Measurements from ENCODE around the gene CRAMP1. TPM values are rescaled to one million over a fixed set of nuclear protein-coding genes. Genes with fewer than 3 reads are reported as not detected.

The CRAMP1 gene
- total and polyA plus RNA-seq, 2 of the 8 experiments (the other 6 are each of a cell fraction or from before 2014, with no cell fraction given): 19.2 to 23.2 TPM

GRCh38 chr16:1602285-1602684 lies 9.9 kb upstream of the CRAMP1 start:
- Histone ChIP-seq H3K4me2 (ENCODE audit: insufficient read depth in 1 of 2, low read depth in 2 of 2, low read length in 2 of 2) (no peak overlapping the region), H2BK12ac (ENCODE audit: low read depth, low read length) (no peak overlapping the region), H2BK15ac (ENCODE audit: low read length) (no peak overlapping the region), H3K9ac (replicated peaks in 1 of 4; ENCODE audit: extremely low read depth in 1 of 4, low read depth in 3 of 4, low read length in 3 of 4) (no peak overlapping the region), H2BK120ac (replicated peaks; ENCODE audit: low read depth, low read length) (no peak overlapping the region), H4K20me1 (replicated peaks in 1 of 2; ENCODE audit: control insufficient read depth in 1 of 2, insufficient read depth in 2 of 2, low read length in 2 of 2) (peaks cover 2 to 6% of the 10 kb centered on the region in 2 experiments), H3K4ac (replicated peaks; ENCODE audit: insufficient read length, low read depth, low read length) (no peak overlapping the region), H3K4me3 (ENCODE audit: extremely low read depth in 1 of 4, insufficient read depth in 2 of 4, low read depth in 3 of 4, low read length in 4 of 4) (no peak overlapping the region), H4K8ac (ENCODE audit: extremely low read depth, insufficient read depth, low read length) (no peak overlapping the region), H3K23ac (ENCODE audit: insufficient read length) (no peak overlapping the region), H3K27ac (ENCODE audit: low read depth, low read length) (no peak overlapping the region), H4K91ac (replicated peaks; ENCODE audit: insufficient read length, low read length) (no peak overlapping the region), H3K79me2 (ENCODE audit: control insufficient read depth in 1 of 2, insufficient read depth in 2 of 2, low read length in 2 of 2) (no peaks in the 10 kb centered on the region), H3K27me3 (replicated peaks in 1 of 4; ENCODE audit: control insufficient read depth in 3 of 4, extremely low read depth in 1 of 4, insufficient read depth in 3 of 4, low read length in 3 of 4) (no peaks in the 10 kb centered on the region), H3K23me2 (ENCODE audit: low read depth, low read length) (0 out of 2 replicates have a peak, but pooled peaks cover 1% of the 10 kb centered on the region), H3K56ac (replicated peaks; ENCODE audit: insufficient read length, low read depth, low read length) (no peak overlapping the region), H3K9me3 (ENCODE audit: insufficient read depth in 2 of 2, low read depth in 1 of 2, low read length in 1 of 2) (peaks cover 0 to 8% of the 10 kb centered on the region in 2 experiments; a peak in 1 of 4 replicates), H4K5ac (ENCODE audit: insufficient read length, low read depth, low read length) (no peak overlapping the region), H2AK5ac (ENCODE audit: low read depth, low read length) (no peak overlapping the region), H3K14ac (ENCODE audit: insufficient read length) (no peak overlapping the region), H2BK20ac (ENCODE audit: low read length) (no peak overlapping the region), H2AFZ (ENCODE audit: low read length) (no peak overlapping the region), H2BK5ac (ENCODE audit: low read depth, low read length) (no peak overlapping the region), H3K79me1 (ENCODE audit: low read depth, low read length) (peaks cover 5% of the 10 kb centered on the region; the same call in 1 of the 2 replicates), H3K18ac (ENCODE audit: extremely low read depth, low read length) (no peak overlapping the region), H3K36me3 (ENCODE audit: control insufficient read depth in 2 of 4, insufficient read depth in 4 of 4, low read length in 3 of 4) (peaks cover 2 to 23% (median 14%) of the 10 kb centered on the region in 4 experiments; a peak in 5 of 8 replicates), H3K4me1 (replicated peaks in 1 of 4; ENCODE audit: control insufficient read depth in 3 of 4, insufficient read depth in 4 of 4, low read length in 3 of 4) (no peaks in the 10 kb centered on the region)
- DNase-seq (ENCODE audit: low read depth in 1 of 2, low spot score in 2 of 2) (no peak), FAIRE-seq (no peak)
- WGBS, 2 experiments (ENCODE audit: extremely low coverage in 1 of 2, insufficient coverage in 1 of 2, insufficient read length in 1 of 2, insufficient replicate concordance in 2 of 2, low coverage in 1 of 2, low lambda C conversion rate in 2 of 2, missing lambda C conversion rate in 1 of 2): 96% methylated on average over 20 of the region's 20 CpGs; no CpG with 5 or more reads in 1 of the 2 experiments
- CTCF ChIA-PET (ENCODE audit: partially characterized antibody): no interaction called here
- POLR2A ChIA-PET (ENCODE audit: partially characterized antibody): interaction anchor here (1.2 to 1.6 kb wide), 2 partner anchors 9 to 144 kb away, joined by 3 to 4 read pairs; no protein-coding TSS in a partner anchor
- TF ChIP-seq BCL11A (IDR thresholded peaks at IDR 0.05; ENCODE audit: low read depth in 2 of 2, low read length in 2 of 2): no peak
- TF ChIP-seq JUND (IDR thresholded peaks at IDR 0.05; ENCODE audit: low read length): no peak
- TF ChIP-seq CTBP2 (IDR thresholded peaks at IDR 0.05; ENCODE audit: borderline replicate concordance, insufficient read depth, insufficient read length, low read length): no peak
- TF ChIP-seq HDAC2 (IDR thresholded peaks at IDR 0.05; ENCODE audit: borderline replicate concordance in 1 of 2, low read depth in 2 of 2, low read length in 2 of 2): no peak
- no peak for TF ChIP-seq BACH1 (IDR thresholded peaks at IDR 0.05; ENCODE audit: low read length)
- no peak for TF ChIP-seq CHD2 (IDR thresholded peaks at IDR 0.05; ENCODE audit: low read length)
- no peak for TF ChIP-seq TCF12 (IDR thresholded peaks at IDR 0.05; ENCODE audit: low read depth, low read length)
- TF ChIP-seq JUN (IDR thresholded peaks at IDR 0.05; ENCODE audit: low read depth, low read length): no peak
- no peak for TF ChIP-seq TBP (IDR thresholded peaks at IDR 0.05; ENCODE audit: low read depth, low read length)
- no peak for TF ChIP-seq USF2 (IDR thresholded peaks at IDR 0.05; ENCODE audit: low read length)
- TF ChIP-seq BRCA1 (IDR thresholded peaks at IDR 0.05; ENCODE audit: low read depth, low read length): no peak
- no peak for TF ChIP-seq PHF8 (conservative IDR thresholded peaks at IDR 0.05; ENCODE audit: low read depth, low read length)
- no peak for TF ChIP-seq SRF (IDR thresholded peaks at IDR 0.05; ENCODE audit: low read depth, low read length)
- no peak for TF ChIP-seq SUZ12 (IDR thresholded peaks at IDR 0.05; ENCODE audit: low read length)
